ENCODE data around the gene BHMT2. TPM values are rescaled to one million over a fixed set of nuclear protein-coding genes. Genes with fewer than 3 reads are reported as not detected.

The BHMT2 gene
- total and polyA plus RNA-seq, 3 donors from 2014 or later, result 10.1 to 12.0 (median 10.1) TPM

- H3K4me3 ChIP-seq, result no peak within 1 kb of the TSS
- no peaks in the 10 kb centered on the region for H3K9me3 ChIP-seq
- no peaks in the 10 kb centered on the region for H3K36me3 ChIP-seq (ENCODE audit: low read depth, missing control alignments)
- peaks cover 7% of the 10 kb centered on the region for H3K4me1 ChIP-seq
- intact Hi-C loops (cut with DNase I; ENCODE audit: low total_unique reads), result no loop called here
- no peak for DNase-seq
- WGBS, 2 donors, result 32 to 51% methylated on average over 13 to 32 of the region's 32 CpGs
- TF ChIP-seq CTCF (IDR thresholded peaks at IDR 0.05) (no peak), POLR2A (IDR thresholded peaks at IDR 0.05) (no peak)
- H3K27ac ChIP-seq, result no peak within 1 kb of the TSS
- no peaks in the 10 kb centered on the region for H3K27me3 ChIP-seq
These were observed 41.9 kb downstream of the BHMT2 start, which contains the start of gene BHMT for GRCh38 chr5:79111387-79111959. TSS of gene BHMT (plus strand) at chr5:79111809. CDS start at chr5:79111886, 77 bp downstream.

DNA sequence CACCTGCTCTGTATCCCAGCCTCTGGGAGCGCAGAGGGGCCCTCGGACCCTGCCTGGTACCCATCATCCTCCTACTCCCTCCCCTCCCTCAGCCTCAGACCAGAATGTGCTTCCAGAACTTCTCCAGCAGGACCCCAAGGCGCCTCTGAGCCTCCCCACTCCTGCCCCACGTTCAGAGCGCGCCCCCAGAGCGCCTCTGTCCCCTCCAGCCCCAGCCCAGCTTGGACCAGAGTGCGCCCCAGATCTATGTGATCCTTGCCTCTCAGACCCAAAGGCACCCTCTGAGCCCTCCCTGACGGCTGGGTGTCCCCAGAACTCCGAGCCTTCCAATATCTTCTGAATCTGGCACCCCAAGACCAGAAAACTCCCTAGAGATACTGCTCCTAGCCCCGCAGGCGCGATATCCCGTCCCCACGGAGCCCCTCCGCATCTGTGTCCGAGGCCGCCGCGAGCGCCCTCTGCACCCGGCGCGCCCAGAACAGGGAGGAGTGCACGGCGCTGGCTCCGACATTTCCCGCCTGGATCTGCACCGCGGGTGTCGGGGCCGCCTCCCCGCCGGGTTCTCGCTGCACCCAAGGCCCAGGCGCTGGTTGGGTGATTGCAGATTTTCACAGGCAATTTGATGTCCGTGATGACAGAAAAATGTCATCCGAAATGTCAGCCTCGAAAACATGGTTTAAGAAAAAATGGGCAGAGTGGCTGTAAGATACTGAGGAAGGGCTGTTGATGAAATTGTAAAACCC lies 42.6 kb downstream of the BHMT2 start:
- Histone ChIP-seq H3K27me3 (no peaks in the 10 kb centered on the region), H3K9me3 (no peaks in the 10 kb centered on the region), H3K4me3 (no peak overlapping the region), H3K36me3 (ENCODE audit: low read depth, missing control alignments) (no peaks in the 10 kb centered on the region), H3K4me1 (peaks cover 7% of the 10 kb centered on the region), H3K27ac (no peak overlapping the region)
- TF ChIP-seq CTCF (IDR thresholded peaks at IDR 0.05) (no peak), POLR2A (IDR thresholded peaks at IDR 0.05) (no peak)
- intact Hi-C loops (cut with DNase I; ENCODE audit: low total_unique reads), result no loop called here
- no peak for DNase-seq
- 11 to 16% methylated on average over 34 to 39 of the region's 39 CpGs for WGBS, 2 donors

DNA sequence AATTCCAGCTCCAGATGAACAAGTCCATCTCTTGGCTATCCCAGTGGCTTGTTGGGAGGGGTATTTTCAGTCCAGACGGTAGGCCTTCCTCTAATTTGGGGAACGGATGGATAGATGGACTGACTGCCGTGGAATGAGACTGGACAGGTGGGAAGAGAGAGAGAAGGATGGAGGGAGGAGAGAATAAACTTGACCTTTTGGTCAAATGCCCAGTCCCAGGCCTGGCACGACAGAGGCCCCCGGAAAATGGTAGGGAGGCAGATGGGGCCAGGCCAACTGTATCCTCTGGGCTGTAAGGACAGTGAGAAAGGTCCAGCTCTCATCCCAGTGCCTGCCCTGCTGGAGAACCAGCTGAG lies 43.1 kb downstream of the BHMT2 start:
- intact Hi-C loops (cut with DNase I; ENCODE audit: low total_unique reads), result no loop called here
- WGBS, 2 donors, result 59 to 70% methylated on average over 5 of the region's 5 CpGs
- H3K4me3 ChIP-seq, result no peak overlapping the region
- no peaks in the 10 kb centered on the region for H3K9me3 ChIP-seq
- no peak for DNase-seq
- TF ChIP-seq POLR2A (IDR thresholded peaks at IDR 0.05) (no peak), CTCF (IDR thresholded peaks at IDR 0.05) (no peak)
- H3K36me3 ChIP-seq (ENCODE audit: low read depth, missing control alignments), result no peaks in the 10 kb centered on the region
- H3K27me3 ChIP-seq, result no peaks in the 10 kb centered on the region
- peaks cover 2% of the 10 kb centered on the region for H3K4me1 ChIP-seq
- H3K27ac ChIP-seq, result no peak overlapping the region

GRCh38 chr5:79119486-79119885 lies 49.9 kb downstream of the BHMT2 start:
- intact Hi-C loops (cut with DNase I; ENCODE audit: low total_unique reads), result no loop called here
- TF ChIP-seq POLR2A (IDR thresholded peaks at IDR 0.05), result no peak
- TF ChIP-seq CTCF (IDR thresholded peaks at IDR 0.05), result no peak
- Histone ChIP-seq H3K36me3 (ENCODE audit: low read depth, missing control alignments) (no peaks in the 10 kb centered on the region), H3K9me3 (no peaks in the 10 kb centered on the region), H3K27me3 (no peaks in the 10 kb centered on the region), H3K27ac (no peak overlapping the region), H3K4me1 (no peaks in the 10 kb centered on the region), H3K4me3 (no peak overlapping the region)
- DNase-seq, result no peak
- 91 to 94% methylated on average over 4 of the region's 4 CpGs for WGBS, 2 donors

DNA sequence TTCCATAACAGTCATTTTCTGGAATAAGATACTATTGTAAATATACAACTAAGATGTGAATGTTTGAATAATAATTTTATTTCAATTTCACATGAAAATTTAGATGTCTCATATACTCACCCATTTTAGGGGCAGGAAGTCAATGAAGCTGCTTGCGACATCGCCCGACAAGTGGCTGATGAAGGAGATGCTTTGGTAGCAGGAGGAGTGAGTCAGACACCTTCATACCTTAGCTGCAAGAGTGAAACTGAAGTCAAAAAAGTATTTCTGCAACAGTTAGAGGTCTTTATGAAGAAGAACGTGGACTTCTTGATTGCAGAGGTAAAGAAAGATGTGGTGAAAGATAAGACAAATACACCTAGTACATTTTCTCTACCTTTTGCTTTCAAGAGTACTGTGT lies 50.7 kb downstream of the BHMT2 start:
- WGBS, 2 donors, result 92 to 93% methylated on average over 4 of the region's 4 CpGs
- DNase-seq, result no peak
- H3K4me3 ChIP-seq, result no peak overlapping the region
- no peaks in the 10 kb centered on the region for H3K36me3 ChIP-seq (ENCODE audit: low read depth, missing control alignments)
- no peak overlapping the region for H3K27ac ChIP-seq
- intact Hi-C loops (cut with DNase I; ENCODE audit: low total_unique reads), result no loop called here
- H3K4me1 ChIP-seq, result no peaks in the 10 kb centered on the region
- no peaks in the 10 kb centered on the region for H3K27me3 ChIP-seq
- no peaks in the 10 kb centered on the region for H3K9me3 ChIP-seq
- TF ChIP-seq CTCF (IDR thresholded peaks at IDR 0.05) (no peak), POLR2A (IDR thresholded peaks at IDR 0.05) (no peak)

Measured in testis (tissue), 3 donors.